NCI-H446 (cell line): ENCODE measurements around the gene SAFB.
"Not testable (repeated sequence)": the region's sequence is repeated elsewhere in the genome, so short reads cannot be mapped to it uniquely, and the experiment has no call there.

Experiments
- DNase-seq, 2 experiments: peaks; one replicate each; lab custom pipeline; 2025; lab: John Stamatoyannopoulos, UW

SAFB gene

DNA sequence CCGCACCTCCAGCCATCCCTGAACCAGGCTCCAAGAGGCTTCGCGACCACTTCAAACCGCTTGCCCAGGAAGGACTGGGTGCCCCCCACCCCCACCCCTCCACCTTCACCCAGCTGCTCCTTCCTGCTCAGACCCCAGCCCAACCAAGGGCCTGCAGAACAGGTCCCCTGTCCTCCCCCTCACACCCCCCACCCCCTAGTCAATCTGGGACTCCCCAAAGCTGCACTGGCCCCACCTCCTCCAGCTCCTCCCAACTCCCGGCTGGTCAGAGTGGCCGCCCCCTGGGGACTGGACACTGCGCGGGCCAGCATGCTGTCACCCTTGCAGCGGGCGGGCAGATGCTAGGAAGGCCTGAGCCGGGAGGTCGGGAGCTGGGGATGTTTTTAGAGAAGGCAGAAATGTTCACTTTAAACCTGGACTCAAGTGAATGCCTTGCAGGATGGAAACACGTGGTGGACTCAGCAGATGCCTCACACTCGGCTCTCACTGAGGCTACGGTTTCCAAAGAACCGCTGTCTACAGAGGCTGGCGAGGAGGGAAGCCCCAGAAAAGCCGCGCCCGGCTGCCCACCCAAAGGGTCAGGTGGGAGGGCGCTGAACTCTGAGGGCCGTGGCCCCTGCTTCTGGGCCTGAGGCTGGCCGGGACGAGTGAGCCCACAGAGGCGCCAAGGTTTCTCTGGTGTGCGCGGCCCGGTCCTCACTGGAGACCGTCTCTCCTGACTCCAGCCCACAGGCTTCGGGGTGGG lies 75.2 kb downstream of the SAFB start:
- no peak for DNase-seq

DNA sequence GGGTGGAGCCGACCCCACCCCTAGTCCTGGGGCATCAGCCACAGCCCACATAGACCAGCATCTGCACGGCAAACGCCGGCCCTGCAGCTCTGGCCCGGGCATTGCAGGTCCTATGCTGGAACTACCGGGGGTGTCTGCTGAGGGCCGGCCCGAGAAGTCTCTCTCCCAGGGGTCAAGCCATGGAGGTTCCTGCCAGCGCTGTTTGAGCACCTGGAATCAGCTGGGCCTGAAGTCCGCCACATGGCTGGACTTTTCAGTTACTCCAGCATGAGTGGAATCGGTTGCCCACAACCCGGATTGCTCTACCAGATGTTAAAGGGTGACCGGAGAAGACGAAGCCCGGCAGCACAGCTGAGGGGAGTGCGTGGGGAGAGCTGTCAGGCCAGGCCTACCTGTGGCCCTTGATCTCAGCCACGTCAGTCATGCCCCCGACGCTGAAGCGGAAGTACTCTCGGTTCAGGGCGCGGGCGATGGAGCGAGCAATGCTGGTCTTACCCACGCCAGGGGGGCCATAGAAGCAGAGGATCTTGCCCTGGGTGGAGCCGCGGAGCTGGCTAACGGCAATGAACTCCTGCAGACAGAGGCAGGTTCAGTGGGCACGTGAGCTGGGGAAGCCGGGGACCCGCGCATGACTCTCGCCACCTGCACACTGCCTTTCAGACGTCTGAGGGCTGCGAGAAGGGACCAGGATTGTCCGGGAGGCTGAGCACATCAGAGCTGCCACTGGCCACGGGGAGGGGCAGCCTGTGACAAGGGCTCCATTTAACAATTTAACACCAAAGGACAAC lies 75.9 kb downstream of the SAFB start:
- DNase-seq: no peak

DNA sequence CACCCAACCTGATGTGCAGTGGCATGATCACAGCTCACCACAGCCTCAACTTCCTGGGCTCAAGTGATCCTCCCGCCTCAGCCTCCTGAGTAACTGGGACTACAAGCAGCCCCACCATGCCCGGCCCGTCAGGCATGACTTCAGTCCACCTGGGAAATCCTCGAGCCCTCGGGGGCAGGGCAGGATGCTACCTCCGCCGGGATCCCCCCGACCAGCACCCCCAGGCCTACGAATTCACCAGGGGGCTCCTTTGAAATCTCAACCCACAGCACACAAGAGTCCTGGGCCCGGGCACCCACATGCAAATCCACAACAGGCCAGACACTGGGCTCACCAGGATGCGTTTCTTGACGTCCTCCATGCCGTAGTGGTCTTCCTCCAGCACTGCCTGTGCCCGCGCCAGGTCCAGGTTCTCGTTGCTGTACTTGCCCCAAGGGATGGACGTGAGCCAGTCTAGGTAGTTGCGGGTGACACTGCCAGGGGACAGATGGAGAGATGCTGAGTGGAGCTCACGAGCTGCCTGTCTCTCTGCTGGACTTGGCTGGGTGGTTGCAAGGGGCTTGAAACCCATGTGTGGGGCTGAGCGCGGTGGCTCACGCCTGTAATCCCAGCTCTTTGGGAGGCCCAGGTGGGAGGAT lies 77.7 kb downstream of the SAFB start:
- DNase-seq: no peak

- not testable (repeated sequence) for DNase-seq
Measured at GRCh38 chr19:5702053-5702410, 79.1 kb downstream of the SAFB start.

- DNase-seq: no peak
Measured at GRCh38 chr19:5703819-5704818, 81.2 kb downstream of the SAFB start.

GRCh38 chr19:5705552-5705951 lies 82.7 kb downstream of the SAFB start:
- no peak for DNase-seq

DNA sequence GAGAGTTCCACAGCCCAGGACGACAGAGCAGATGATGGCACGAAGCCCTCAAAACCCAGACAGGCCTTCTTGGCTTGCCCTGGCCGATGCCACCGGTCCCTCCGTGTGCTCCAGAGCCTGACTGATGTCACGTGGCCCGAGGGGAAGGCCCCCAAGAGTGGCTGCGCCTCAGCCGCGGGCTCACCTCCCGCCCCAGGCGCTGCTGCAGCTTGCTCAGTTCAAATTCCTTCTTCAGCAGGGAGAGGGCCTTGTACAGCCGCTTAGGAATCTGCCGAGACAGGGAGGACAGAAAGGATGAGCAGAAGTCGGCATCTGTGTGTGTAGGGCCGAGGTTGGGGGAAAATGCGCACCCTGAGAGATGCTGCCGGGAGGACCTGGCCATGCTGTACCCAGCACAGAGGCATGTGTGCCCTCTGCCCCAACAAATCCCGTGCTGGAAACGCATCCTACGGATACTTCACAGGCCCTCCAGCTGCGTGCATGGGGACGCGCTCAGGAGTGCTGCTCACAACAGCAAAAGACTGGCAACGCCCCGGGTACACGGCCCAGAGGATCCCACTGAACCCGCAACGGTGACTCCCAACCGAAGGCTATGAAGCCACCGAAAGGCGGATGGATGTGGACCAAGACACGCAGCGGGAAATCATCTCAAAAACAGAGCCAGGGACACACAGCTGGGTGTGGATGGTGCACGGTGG lies 84.1 kb downstream of the SAFB start:
- no peak for DNase-seq

DNA sequence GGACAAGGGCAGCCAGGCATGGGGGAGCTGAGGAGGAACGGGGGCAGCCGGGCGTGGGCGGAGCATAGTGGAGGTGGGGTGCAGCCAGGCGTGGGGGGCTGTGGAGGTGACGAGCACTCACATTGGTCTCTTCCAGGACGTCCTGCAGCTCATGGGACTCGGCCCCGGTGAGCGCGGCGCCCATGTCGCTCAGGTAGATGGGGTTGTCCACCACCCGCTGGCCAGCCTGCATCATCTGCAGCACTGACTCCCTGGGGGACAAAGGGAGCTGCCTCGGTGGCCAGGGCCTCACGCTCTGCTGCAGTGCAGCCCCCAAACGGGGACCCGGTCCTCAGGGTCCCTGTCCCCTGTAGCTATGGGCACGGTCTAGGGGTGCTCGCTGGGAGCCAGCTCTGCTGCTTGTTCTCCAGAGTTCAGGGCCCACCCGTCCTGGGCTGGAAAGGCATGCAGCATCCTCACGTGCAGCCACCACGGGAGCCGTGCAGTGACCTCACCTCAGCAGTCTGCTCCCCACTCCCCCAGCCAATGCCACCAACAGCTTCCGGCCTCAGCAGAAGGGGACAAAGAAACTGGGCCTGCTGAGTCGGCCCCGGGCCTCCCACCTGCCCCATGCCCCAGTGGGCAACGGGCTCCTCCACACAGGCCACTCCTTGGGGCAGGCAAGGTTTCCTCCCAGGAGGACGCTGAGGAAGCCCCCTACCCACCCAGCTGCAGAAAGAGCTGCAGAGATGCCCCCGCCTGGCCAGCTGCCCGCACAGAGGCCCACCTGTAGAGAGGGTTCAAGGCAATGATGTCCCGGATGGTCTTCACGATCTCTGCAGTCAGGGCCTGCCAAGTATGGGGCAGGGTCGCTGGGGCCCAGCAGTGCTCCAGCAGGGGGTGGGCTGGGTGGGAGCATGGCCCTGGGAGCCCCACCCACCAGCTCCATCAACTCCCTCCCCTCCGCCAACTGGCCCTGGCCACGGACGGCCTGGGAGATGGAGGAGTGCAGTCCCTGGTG lies 85.0 kb downstream of the SAFB start:
- DNase-seq: no peak

DNA sequence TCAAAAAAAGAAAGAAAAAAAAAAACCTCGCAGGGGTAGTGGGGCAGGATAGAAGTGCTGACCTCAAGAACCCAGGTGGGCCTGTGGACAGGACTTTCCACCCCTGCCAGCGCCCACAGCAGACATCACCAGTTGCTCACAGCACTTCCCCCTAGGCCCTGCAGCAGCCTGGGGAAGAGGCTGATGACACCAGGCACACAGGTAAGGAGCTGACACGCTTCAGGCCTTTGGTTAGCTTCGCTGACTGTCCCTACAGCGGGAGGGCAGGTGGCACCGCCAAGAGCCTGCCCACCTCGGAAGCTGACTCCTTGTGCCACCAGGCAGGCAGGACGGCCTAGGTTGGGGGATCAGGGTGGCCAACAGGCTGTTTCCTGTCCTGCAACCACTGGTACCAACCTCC lies 88.1 kb downstream of the SAFB start:
- DNase-seq: no peak

GRCh38 chr19:5711713-5712161 lies 88.9 kb downstream of the SAFB start:
- no peak for DNase-seq

GRCh38 chr19:5713228-5713627 lies 90.3 kb downstream of the SAFB start:
- DNase-seq: no peak

GRCh38 chr19:5714816-5715215 lies 91.9 kb downstream of the SAFB start:
- DNase-seq: no peak

- no peak for DNase-seq
Measured at GRCh38 chr19:5717215-5717935, 94.5 kb downstream of the SAFB start.
